ENCODE results near the gene SLC35B1.
A peak's percentile ranks its signal among the peaks of the same experiment; 100 is the strongest.
"Not testable (repeated sequence)": the region's sequence is repeated elsewhere in the genome, so short reads cannot be mapped to it uniquely, and the experiment has no call there.

The SLC35B1 gene

GRCh38 chr17:49699966-49700575, 7.7 kb downstream of the SLC35B1 start:
- no peak for DNase-seq (ENCODE audit: low read depth)

GRCh38 chr17:49698005-49698404, 9.8 kb downstream of the SLC35B1 start:
- no peak for DNase-seq (ENCODE audit: low read depth)

- no peak for DNase-seq (ENCODE audit: low read depth)
Measured at GRCh38 chr17:49696233-49696761, 11.5 kb downstream of the SLC35B1 start.

- DNase-seq (ENCODE audit: low read depth): no peak
Measured at GRCh38 chr17:49695698-49696232, 12.0 kb downstream of the SLC35B1 start.

- peak; percentile 59 for DNase-seq (ENCODE audit: low read depth)
Measured at GRCh38 chr17:49694847-49695697, 12.7 kb downstream of the SLC35B1 start.

- DNase-seq (ENCODE audit: low read depth): no peak
Measured at GRCh38 chr17:49692751-49693150, 15.0 kb downstream of the SLC35B1 start.

- DNase-seq (ENCODE audit: low read depth): no peak
Measured at GRCh38 chr17:49691677-49692191, 16.0 kb downstream of the SLC35B1 start.

- DNase-seq (ENCODE audit: low read depth): no peak
Measured at GRCh38 chr17:49691086-49691676, 16.6 kb downstream of the SLC35B1 start.

- DNase-seq (ENCODE audit: low read depth): no peak
Measured at GRCh38 chr17:49690256-49690655, 17.5 kb downstream of the SLC35B1 start.

GRCh38 chr17:49688848-49689247, 18.9 kb downstream of the SLC35B1 start:
- DNase-seq (ENCODE audit: low read depth): no peak

GRCh38 chr17:49687878-49688491, 19.8 kb downstream of the SLC35B1 start:
- no peak for DNase-seq (ENCODE audit: low read depth)

GRCh38 chr17:49681106-49681979, 26.4 kb downstream of the SLC35B1 start:
- DNase-seq (ENCODE audit: low read depth): no peak

GRCh38 chr17:49680314-49680713, 27.4 kb downstream of the SLC35B1 start:
- DNase-seq (ENCODE audit: low read depth): no peak

GRCh38 chr17:49677933-49678847, 29.6 kb downstream of the SLC35B1 start, which contains the start of gene SPOP:
Gene SPOP, minus strand, starts transcription at chr17:49678097. Its CDS starts 55,287 bp downstream, at chr17:49622810.
- DNase-seq (ENCODE audit: low read depth): peak; percentile 97

GRCh38 chr17:49677134-49677932, 30.4 kb downstream of the SLC35B1 start:
- peak; percentile 91 for DNase-seq (ENCODE audit: low read depth)

- no peak for DNase-seq (ENCODE audit: low read depth)
Measured at GRCh38 chr17:49676276-49676868, 31.4 kb downstream of the SLC35B1 start.

- no peak for DNase-seq (ENCODE audit: low read depth)
Measured at GRCh38 chr17:49674507-49674906, 33.3 kb downstream of the SLC35B1 start.

- DNase-seq (ENCODE audit: low read depth): not testable (repeated sequence)
Measured at GRCh38 chr17:49673679-49674078, 34.1 kb downstream of the SLC35B1 start.

Measured in stimulated activated CD8-positive, alpha-beta memory T cell treated with anti-CD3 and anti-CD28 coated beads, Interleukin-7, amount 100 ng/mL, for 24 hours (primary cell).